Measurements from ENCODE around the gene PSMA5. TPM values are rescaled to one million over a fixed set of nuclear protein-coding genes. Genes with fewer than 3 reads are reported as not detected.
"Not testable (repeated sequence)": the region's sequence is repeated elsewhere in the genome, so short reads cannot be mapped to it uniquely, and the experiment has no call there.

Gene PSMA5
- total RNA-seq, 5 donors from 2014 or later (not counting 1 experiment from before 2014, with no cell fraction given), result 41.1 to 91.2 (median 75.5) TPM

DNA sequence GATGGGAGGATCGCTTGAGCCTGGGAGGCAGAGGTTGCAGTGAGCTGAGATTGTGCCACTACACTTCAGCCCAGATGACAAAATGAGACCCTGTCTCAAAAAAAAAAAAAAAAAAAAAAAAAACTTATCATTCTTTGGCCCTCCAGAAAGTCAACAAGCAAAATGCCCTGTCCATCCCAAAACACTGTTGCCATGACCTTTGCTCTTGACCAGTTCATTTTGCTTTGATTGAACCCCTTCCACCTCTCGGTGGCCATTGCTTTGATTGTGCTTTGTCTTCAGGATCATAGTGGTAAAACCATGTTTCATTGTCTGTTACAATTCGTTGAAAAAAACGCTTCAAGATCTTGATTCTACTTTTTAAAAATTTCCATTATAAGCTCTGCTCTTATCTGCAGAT lies 31.6 kb upstream of the PSMA5 start:
- peaks cover 18 to 39% of the 10 kb centered on the region in 2 donors for H3K27me3 Mint-ChIP-seq
- ChIA-PET CTCF (no interaction called here), POLR2A (interaction anchor here in 1 of 2 donors (0.7 kb wide), 1 partner anchor 104 kb away, joined by 3 read pairs; no protein-coding TSS in a partner anchor)
- H3K4me3 ChIP-seq (ENCODE audit: control insufficient read depth in 1 of 2, extremely low read depth in 1 of 2, low read length in 1 of 2), result no peak overlapping the region
- H3K9me3 ChIP-seq, result no peaks in the 10 kb centered on the region
- peak overlapping the region in 1 of 2 donors; percentile 69 for H3K27ac Mint-ChIP-seq
- peaks cover 0 to 32% of the 10 kb centered on the region in 2 experiments for H3K27me3 ChIP-seq (replicated peaks in 1 of 2; ENCODE audit: control insufficient read depth in 2 of 2, extremely low read depth in 1 of 2, insufficient read depth in 2 of 2, low read length in 1 of 2)
- H3K4me1 ChIP-seq (ENCODE audit: control insufficient read depth in 1 of 2, extremely low read depth in 1 of 2, insufficient read depth in 2 of 2, low read length in 2 of 2), result no peaks in the 10 kb centered on the region
- peaks cover 11% of the 10 kb centered on the region for H3K36me3 Mint-ChIP-seq
- no peaks in the 10 kb centered on the region for H3K36me3 ChIP-seq (ENCODE audit: control insufficient read depth in 2 of 2, extremely low read depth in 1 of 2, insufficient read depth in 1 of 2, low read length in 1 of 2)
- H3K4me1 Mint-ChIP-seq, result no peaks in the 10 kb centered on the region
- no peak overlapping the region for H3K27ac ChIP-seq (ENCODE audit: low read length)
- no peak for DNase-seq
- WGBS (ENCODE audit: insufficient coverage), result no CpG with 5 or more reads among the region's 4 CpGs
- peaks cover 4 to 18% (median 8%) of the 10 kb centered on the region in 3 donors for H3K9me3 Mint-ChIP-seq
- no peak overlapping the region for H3K4me3 Mint-ChIP-seq
- no peak for ATAC-seq (replicated peaks in 1 of 4)

DNA sequence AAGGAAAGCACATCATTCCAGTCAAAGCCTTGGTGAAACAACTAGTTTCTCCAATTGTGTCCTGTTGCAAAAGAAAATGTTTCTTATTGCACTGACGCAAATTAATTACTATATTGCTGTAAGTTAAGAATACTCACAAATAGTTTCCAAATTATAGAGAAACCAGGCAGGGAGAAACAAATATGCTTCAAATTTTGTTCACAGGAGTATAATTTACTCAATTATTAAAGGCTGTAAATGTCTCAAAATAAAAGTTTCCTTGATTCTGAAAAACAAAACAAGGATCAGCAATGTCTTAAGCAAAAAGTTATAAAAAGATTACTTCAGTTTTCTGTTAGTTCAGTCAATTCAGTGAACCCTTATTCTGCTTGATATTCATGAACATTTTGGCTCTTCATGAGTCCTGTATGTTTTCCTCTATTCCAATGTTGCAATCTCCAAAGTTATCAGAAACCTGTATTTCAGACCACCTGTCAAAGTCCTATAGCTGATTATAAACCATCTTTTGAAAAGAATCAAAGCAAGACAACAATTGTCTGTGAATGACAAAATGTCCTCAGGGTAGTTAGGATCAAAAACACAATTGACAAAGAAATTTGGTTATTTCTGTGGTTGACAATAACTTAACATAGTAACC lies 28.4 kb upstream of the PSMA5 start:
- DNase-seq (no peak), ATAC-seq (replicated peaks in 1 of 4) (no peak)
- H3K36me3 ChIP-seq (ENCODE audit: control insufficient read depth in 2 of 2, extremely low read depth in 1 of 2, insufficient read depth in 1 of 2, low read length in 1 of 2), result no peaks in the 10 kb centered on the region
- ChIA-PET POLR2A (no interaction called here), CTCF (no interaction called here)
- H3K27ac ChIP-seq (ENCODE audit: low read length), result no peak overlapping the region
- H3K27ac Mint-ChIP-seq, result no peak overlapping the region
- H3K4me3 ChIP-seq (ENCODE audit: control insufficient read depth in 1 of 2, extremely low read depth in 1 of 2, low read length in 1 of 2), result no peak overlapping the region
- H3K4me3 Mint-ChIP-seq, result no peak overlapping the region
- no peaks in the 10 kb centered on the region for H3K4me1 ChIP-seq (ENCODE audit: control insufficient read depth in 1 of 2, extremely low read depth in 1 of 2, insufficient read depth in 2 of 2, low read length in 2 of 2)
- H3K9me3 ChIP-seq, result no peaks in the 10 kb centered on the region
- peaks cover 22 to 47% of the 10 kb centered on the region in 2 donors for H3K27me3 Mint-ChIP-seq
- peaks cover 3 to 33% of the 10 kb centered on the region in 2 experiments for H3K27me3 ChIP-seq (replicated peaks in 1 of 2; ENCODE audit: control insufficient read depth in 2 of 2, extremely low read depth in 1 of 2, insufficient read depth in 2 of 2, low read length in 1 of 2)
- H3K9me3 Mint-ChIP-seq, result peaks cover 4 to 18% (median 8%) of the 10 kb centered on the region in 3 donors
- H3K36me3 Mint-ChIP-seq, result peaks cover 11% of the 10 kb centered on the region
- H3K4me1 Mint-ChIP-seq, result no peaks in the 10 kb centered on the region
- WGBS (ENCODE audit: insufficient coverage), result no CpG with 5 or more reads among the region's 1 CpG

DNA sequence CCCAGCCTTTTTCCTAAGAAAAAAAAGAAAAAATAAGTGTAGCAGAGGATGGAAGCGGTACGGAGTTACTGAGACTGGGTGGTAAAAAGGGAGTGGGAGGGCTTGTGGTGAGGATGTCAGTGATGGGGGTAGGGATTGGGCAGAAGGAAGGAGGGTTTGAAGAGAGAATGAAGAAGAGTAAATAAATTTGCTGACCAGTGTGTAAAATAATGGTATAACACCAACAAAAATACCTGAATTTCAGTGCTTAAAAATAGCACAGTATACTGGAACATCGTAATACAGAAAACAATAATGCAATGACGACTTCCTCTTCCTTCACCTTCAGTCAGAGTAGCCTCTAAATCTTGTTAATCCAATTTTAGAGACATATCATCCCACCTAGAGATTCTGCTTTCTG lies 21.3 kb upstream of the PSMA5 start:
- CTCF ChIA-PET, result no interaction called here
- no peaks in the 10 kb centered on the region for H3K4me1 ChIP-seq (ENCODE audit: control insufficient read depth in 1 of 2, extremely low read depth in 1 of 2, insufficient read depth in 2 of 2, low read length in 2 of 2)
- peaks cover 26 to 48% of the 10 kb centered on the region in 2 donors for H3K27me3 Mint-ChIP-seq
- H3K4me3 Mint-ChIP-seq, result no peak overlapping the region
- peaks cover 8 to 31% of the 10 kb centered on the region in 2 experiments for H3K27me3 ChIP-seq (replicated peaks in 1 of 2; ENCODE audit: control insufficient read depth in 2 of 2, extremely low read depth in 1 of 2, insufficient read depth in 2 of 2, low read length in 1 of 2)
- no peaks in the 10 kb centered on the region for H3K36me3 ChIP-seq (ENCODE audit: control insufficient read depth in 2 of 2, extremely low read depth in 1 of 2, insufficient read depth in 1 of 2, low read length in 1 of 2)
- H3K36me3 Mint-ChIP-seq, result no peaks in the 10 kb centered on the region
- DNase-seq (no peak), ATAC-seq (replicated peaks in 1 of 4) (no peak)
- no peaks in the 10 kb centered on the region for H3K9me3 ChIP-seq
- 63% methylated on average over 4 of the region's 4 CpGs for WGBS (ENCODE audit: insufficient coverage)
- H3K27ac Mint-ChIP-seq, result no peak overlapping the region
- no peaks in the 10 kb centered on the region for H3K9me3 Mint-ChIP-seq
- H3K27ac ChIP-seq (ENCODE audit: low read length), result no peak overlapping the region
- H3K4me3 ChIP-seq (ENCODE audit: control insufficient read depth in 1 of 2, extremely low read depth in 1 of 2, low read length in 1 of 2), result no peak overlapping the region
- no peaks in the 10 kb centered on the region for H3K4me1 Mint-ChIP-seq
- POLR2A ChIA-PET, result no interaction called here

- DNase-seq; H3K36me3 Mint-ChIP-seq; H3K9me3 ChIP-seq; H3K9me3 Mint-ChIP-seq; H3K4me3 ChIP-seq (ENCODE audit: control insufficient read depth in 1 of 2, extremely low read depth in 1 of 2, low read length in 1 of 2); H3K36me3 ChIP-seq (ENCODE audit: control insufficient read depth in 2 of 2, extremely low read depth in 1 of 2, insufficient read depth in 1 of 2, low read length in 1 of 2); H3K27ac Mint-ChIP-seq; ATAC-seq (replicated peaks in 1 of 4); H3K4me1 ChIP-seq (ENCODE audit: control insufficient read depth in 1 of 2, extremely low read depth in 1 of 2, insufficient read depth in 2 of 2, low read length in 2 of 2); CTCF ChIA-PET; H3K4me3 Mint-ChIP-seq; H3K4me1 Mint-ChIP-seq; H3K27ac ChIP-seq (ENCODE audit: low read length): not testable (repeated sequence)
- peaks cover 11 to 18% of the 10 kb centered on the region in 2 experiments for H3K27me3 ChIP-seq (replicated peaks in 1 of 2; ENCODE audit: control insufficient read depth in 2 of 2, extremely low read depth in 1 of 2, insufficient read depth in 2 of 2, low read length in 1 of 2)
- POLR2A ChIA-PET, result interaction anchor here in 1 of 2 donors (0.6 kb wide), 1 partner anchor 87 kb away, joined by 3 read pairs; no protein-coding TSS in a partner anchor
- WGBS (ENCODE audit: insufficient coverage), result 46% methylated on average over 7 of the region's 11 CpGs
- peaks cover 20 to 38% of the 10 kb centered on the region in 2 donors for H3K27me3 Mint-ChIP-seq
These were observed 19.9 kb upstream of the PSMA5 start for GRCh38 chr1:109445949-109446695.

DNA sequence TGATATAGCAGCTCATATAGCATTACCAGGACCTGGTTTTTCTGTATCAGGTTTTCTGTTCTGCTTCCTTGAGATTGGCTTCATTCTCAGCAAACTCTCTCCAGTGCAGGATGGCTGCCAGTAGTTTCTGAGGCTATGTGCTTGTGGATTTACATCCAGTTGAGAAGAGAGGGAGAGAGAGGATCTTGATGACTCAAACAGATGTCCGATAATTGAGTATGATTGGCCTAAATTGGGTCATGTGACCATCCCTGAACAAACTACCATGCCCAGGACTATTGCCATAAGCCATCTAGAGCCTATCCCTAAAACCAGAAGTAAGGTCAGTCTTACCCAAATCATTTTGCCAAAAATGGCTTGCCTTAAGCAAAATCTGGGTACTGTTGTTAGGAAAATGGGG lies 18.1 kb upstream of the PSMA5 start:
- ChIA-PET CTCF (no interaction called here), POLR2A (interaction anchor here in 1 of 2 donors (0.5 kb wide), 1 partner anchor 23 kb away, joined by 4 read pairs; no protein-coding TSS in a partner anchor)
- Histone ChIP-seq H3K36me3 (ENCODE audit: control insufficient read depth in 2 of 2, extremely low read depth in 1 of 2, insufficient read depth in 1 of 2, low read length in 1 of 2) (no peaks in the 10 kb centered on the region), H3K4me1 (ENCODE audit: control insufficient read depth in 1 of 2, extremely low read depth in 1 of 2, insufficient read depth in 2 of 2, low read length in 2 of 2) (no peaks in the 10 kb centered on the region), H3K4me3 (ENCODE audit: control insufficient read depth in 1 of 2, extremely low read depth in 1 of 2, low read length in 1 of 2) (no peak overlapping the region), H3K27ac (ENCODE audit: low read length) (no peak overlapping the region), H3K27me3 (replicated peaks in 1 of 2; ENCODE audit: control insufficient read depth in 2 of 2, extremely low read depth in 1 of 2, insufficient read depth in 2 of 2, low read length in 1 of 2) (peaks cover 8 to 14% of the 10 kb centered on the region in 2 experiments), H3K9me3 (no peaks in the 10 kb centered on the region)
- H3K4me1 Mint-ChIP-seq, result no peaks in the 10 kb centered on the region
- H3K9me3 Mint-ChIP-seq, result no peaks in the 10 kb centered on the region
- no peak overlapping the region for H3K4me3 Mint-ChIP-seq
- no peak overlapping the region for H3K27ac Mint-ChIP-seq
- no CpG with 5 or more reads among the region's 1 CpG for WGBS (ENCODE audit: insufficient coverage)
- peaks cover 15 to 23% of the 10 kb centered on the region in 2 donors for H3K27me3 Mint-ChIP-seq
- ATAC-seq (replicated peaks in 1 of 4) (no peak), DNase-seq (no peak)
- no peaks in the 10 kb centered on the region for H3K36me3 Mint-ChIP-seq

- peaks cover 13 to 21% of the 10 kb centered on the region in 2 donors for H3K27me3 Mint-ChIP-seq
- H3K4me3 Mint-ChIP-seq, result no peak overlapping the region
- POLR2A ChIA-PET, result interaction anchor here in 1 of 2 donors (0.6 kb wide), 1 partner anchor 10 kb away, joined by 3 read pairs; no protein-coding TSS in a partner anchor
- Histone ChIP-seq H3K9me3 (no peaks in the 10 kb centered on the region), H3K27ac (ENCODE audit: low read length) (no peak overlapping the region), H3K36me3 (ENCODE audit: control insufficient read depth in 2 of 2, extremely low read depth in 1 of 2, insufficient read depth in 1 of 2, low read length in 1 of 2) (no peaks in the 10 kb centered on the region), H3K4me3 (ENCODE audit: control insufficient read depth in 1 of 2, extremely low read depth in 1 of 2, low read length in 1 of 2) (no peak overlapping the region), H3K4me1 (ENCODE audit: control insufficient read depth in 1 of 2, extremely low read depth in 1 of 2, insufficient read depth in 2 of 2, low read length in 2 of 2) (no peaks in the 10 kb centered on the region), H3K27me3 (replicated peaks in 1 of 2; ENCODE audit: control insufficient read depth in 2 of 2, extremely low read depth in 1 of 2, insufficient read depth in 2 of 2, low read length in 1 of 2) (peaks cover 8 to 14% of the 10 kb centered on the region in 2 experiments)
- H3K9me3 Mint-ChIP-seq, result no peaks in the 10 kb centered on the region
- H3K4me1 Mint-ChIP-seq, result no peaks in the 10 kb centered on the region
- CTCF ChIA-PET, result no interaction called here
- no peak overlapping the region for H3K27ac Mint-ChIP-seq
- ATAC-seq (replicated peaks in 1 of 4), result no peak
- H3K36me3 Mint-ChIP-seq, result no peaks in the 10 kb centered on the region
- DNase-seq, result no peak
- WGBS (ENCODE audit: insufficient coverage), result no CpG with 5 or more reads among the region's 2 CpGs
These were observed 17.2 kb upstream of the PSMA5 start for GRCh38 chr1:109443476-109443875.
